Right atrium auricular region (tissue), 2 donors: ENCODE measurements around the gene TTC19. TPM values are rescaled to one million over a fixed set of nuclear protein-coding genes. Genes with fewer than 3 reads are reported as not detected.
A peak's percentile ranks its signal among the peaks of the same experiment; 100 is the strongest.

Experiments
- DNase-seq: peaks from one replicate; pipeline ENCODE4 v3.0.0-alpha.2; 2019; ENCODE audit warnings: low spot score
- H3K27ac ChIP-seq, 2 donors: fragments of 200-600 bp; sonication (generic); 1 replicate in 1 of 2; 2 replicates in 1 of 2; pipeline ENCODE4 v1.5.1; 2016 to 2019
- H3K27me3 ChIP-seq, 2 donors: fragments of 200-600 bp; sonication (generic); one replicate each; pipeline versions ENCODE4 v1.5.1 to v1.6.0; 2017 to 2019
- H3K36me3 ChIP-seq: fragments of 200-600 bp; sonication (generic); one replicate; pipeline ENCODE4 v1.5.1; 2016
- H3K4me1 ChIP-seq, 2 donors: fragments of 200-600 bp; sonication (generic); one replicate each; pipeline versions ENCODE4 v1.5.1 to v1.6.0; 2017 to 2019
- H3K4me3 ChIP-seq, 2 donors: fragments of 200-600 bp; sonication (generic); 1 replicate in 1 of 2; 2 replicates in 1 of 2; pipeline ENCODE4 v1.5.1; 2017 to 2019; ENCODE audit warnings: mild to moderate bottlenecking in 1 of 2, moderate library complexity in 1 of 2
- H3K9me3 ChIP-seq, 2 donors: fragments of 200-600 bp; sonication (generic); one replicate each; pipeline ENCODE4 v1.5.1; 2019
- total RNA-seq, 2 donors: library from RNA; depleted of rRNA; stranded (reverse); fragments of >200 nt; gene quantifications; one replicate each; pipeline ENCODE4 v1.1.0, GENCODE V29; 2016
- TF ChIP-seq, protein P1 (sequence below), 2 donors: fragments of 200-600 bp; sonication (generic); IDR thresholded peaks; one replicate each; pipeline ENCODE4 v1.5.1; 2019; ENCODE audit warnings: antibody characterized with exemption in 2 of 2

The TTC19 gene
- total RNA-seq, 2 donors from 2014 or later = 39.1 to 47.1 TPM

DNA sequence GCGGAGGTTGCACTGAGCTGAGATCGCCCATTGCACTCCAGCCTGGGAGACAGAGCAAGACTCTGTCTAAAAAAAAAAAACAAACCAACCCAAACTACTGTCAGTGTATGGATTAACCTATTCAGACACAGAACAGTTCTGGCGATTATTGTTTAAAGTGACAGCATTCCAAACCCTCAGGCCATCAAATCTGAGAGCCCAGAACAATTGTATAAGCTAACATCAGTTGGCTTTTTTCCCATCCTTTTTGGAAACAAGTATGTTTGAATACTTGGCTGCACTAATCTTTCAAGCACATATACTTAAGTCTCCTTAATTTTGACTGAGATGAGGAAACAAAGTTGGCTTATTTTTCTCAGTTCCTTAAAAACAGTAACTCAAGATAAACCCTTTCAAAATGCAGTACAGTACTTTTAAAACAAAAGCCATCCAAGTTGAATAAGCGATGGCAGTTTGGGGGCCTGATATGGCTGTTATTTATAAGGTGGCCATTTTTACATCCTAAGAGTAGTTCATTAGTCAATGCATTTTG, 1.5 kb upstream of the TTC19 start:
- TF ChIP-seq, protein P1, sequence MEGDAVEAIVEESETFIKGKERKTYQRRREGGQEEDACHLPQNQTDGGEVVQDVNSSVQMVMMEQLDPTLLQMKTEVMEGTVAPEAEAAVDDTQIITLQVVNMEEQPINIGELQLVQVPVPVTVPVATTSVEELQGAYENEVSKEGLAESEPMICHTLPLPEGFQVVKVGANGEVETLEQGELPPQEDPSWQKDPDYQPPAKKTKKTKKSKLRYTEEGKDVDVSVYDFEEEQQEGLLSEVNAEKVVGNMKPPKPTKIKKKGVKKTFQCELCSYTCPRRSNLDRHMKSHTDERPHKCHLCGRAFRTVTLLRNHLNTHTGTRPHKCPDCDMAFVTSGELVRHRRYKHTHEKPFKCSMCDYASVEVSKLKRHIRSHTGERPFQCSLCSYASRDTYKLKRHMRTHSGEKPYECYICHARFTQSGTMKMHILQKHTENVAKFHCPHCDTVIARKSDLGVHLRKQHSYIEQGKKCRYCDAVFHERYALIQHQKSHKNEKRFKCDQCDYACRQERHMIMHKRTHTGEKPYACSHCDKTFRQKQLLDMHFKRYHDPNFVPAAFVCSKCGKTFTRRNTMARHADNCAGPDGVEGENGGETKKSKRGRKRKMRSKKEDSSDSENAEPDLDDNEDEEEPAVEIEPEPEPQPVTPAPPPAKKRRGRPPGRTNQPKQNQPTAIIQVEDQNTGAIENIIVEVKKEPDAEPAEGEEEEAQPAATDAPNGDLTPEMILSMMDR (IDR thresholded peaks at IDR 0.05) = no peak
- Histone ChIP-seq H3K27me3 (no peaks in the 10 kb centered on the region), H3K27ac (no peak overlapping the region)

DNA sequence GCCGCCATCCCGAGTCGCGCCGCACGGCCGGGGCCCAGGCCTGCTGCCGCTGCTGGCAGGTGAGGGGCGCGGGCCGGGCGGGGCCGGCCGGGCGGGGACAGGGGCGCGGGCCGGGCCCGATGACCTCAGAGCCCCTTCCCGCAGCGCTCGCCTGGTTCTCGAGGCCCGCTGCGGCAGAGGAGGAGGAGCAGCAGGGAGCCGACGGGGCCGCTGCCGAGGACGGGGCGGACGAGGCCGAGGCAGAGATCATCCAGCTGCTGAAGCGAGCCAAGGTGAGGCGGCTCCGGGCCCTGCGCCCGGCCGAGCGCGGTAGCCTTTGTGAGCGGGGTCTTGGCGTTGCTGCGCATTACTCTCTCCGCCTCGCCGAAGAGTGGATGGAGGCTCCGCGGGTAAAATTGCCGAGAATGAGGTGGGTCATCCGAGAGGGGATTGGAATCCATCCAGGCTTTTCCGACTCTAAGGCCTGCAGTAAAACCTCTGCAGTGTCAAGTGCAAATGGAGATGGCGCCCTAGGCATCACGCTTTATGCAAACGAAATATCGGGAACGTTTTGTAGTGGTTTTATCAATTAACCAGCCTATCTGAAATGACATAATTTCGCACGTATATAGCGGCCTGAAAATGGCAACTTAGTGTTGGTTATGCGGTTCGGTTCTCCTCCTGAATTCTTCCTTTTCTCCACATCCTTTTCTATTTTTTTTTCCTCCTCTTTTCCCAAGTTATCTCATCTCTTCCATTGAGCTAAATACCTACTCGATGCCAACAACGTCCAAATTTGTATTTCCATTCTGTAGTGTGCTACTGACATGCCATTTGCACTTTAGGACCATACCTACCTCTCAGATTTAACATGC, 577 bp downstream of the TTC19 start:
- no peaks in the 10 kb centered on the region for H3K27me3 ChIP-seq
- H3K9me3 ChIP-seq = no peaks in the 10 kb centered on the region
- TF ChIP-seq, protein P1 (IDR thresholded peaks at IDR 0.05) = no peak
- peak overlapping the region; percentile 72 to 80 for H3K4me3 ChIP-seq
- H3K27ac ChIP-seq = peak overlapping the region; percentile 94 to 95
- H3K4me1 ChIP-seq = peaks cover 0 to 14% of the 10 kb centered on the region in 2 donors
- DNase-seq = no peak
- H3K36me3 ChIP-seq = peaks cover 44% of the 10 kb centered on the region

More for the DNA sequence above, 1.5 kb upstream of the TTC19 start:
- peaks cover 23% of the 10 kb centered on the region for H3K36me3 ChIP-seq
- peaks cover 0 to 13% of the 10 kb centered on the region in 2 donors for H3K4me1 ChIP-seq
- no peak for DNase-seq
- H3K4me3 ChIP-seq = no peak overlapping the region
- H3K9me3 ChIP-seq = no peaks in the 10 kb centered on the region

DNA sequence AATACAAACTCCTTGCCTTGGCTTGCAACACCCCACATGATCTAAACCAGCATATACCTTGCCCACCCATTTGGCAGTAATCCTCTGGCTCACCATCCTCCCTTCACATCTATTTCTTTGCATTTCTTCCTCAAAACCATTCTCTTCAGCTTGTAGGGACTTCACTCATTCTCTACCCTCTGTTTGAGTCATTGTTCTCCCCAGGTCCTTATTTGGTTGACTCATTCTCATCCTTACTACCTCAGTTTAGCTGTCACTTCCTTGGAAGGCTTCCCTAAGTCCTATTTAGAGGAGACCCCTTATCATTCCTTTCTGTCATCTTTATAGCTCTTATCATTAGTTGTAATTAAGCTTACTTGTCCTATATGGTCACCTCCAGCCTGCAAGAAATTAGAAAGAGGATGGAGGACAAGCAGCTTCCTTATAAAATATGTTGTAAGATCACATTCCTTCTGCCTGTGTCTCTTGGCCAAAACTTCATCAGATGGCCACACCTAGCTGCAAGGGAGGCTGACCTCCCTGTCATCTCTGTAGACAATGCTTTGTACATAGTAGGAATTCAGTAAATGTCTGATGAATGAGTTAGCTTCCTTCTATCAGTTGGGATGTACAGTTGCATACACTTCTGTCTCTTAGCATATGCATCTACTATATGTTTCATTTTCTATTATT, 1.7 kb downstream of the TTC19 start:
- no peak for DNase-seq
- H3K27ac ChIP-seq = no peak overlapping the region
- H3K9me3 ChIP-seq = no peaks in the 10 kb centered on the region
- peaks cover 0 to 17% of the 10 kb centered on the region in 2 donors for H3K4me1 ChIP-seq
- peaks cover 56% of the 10 kb centered on the region for H3K36me3 ChIP-seq
- H3K27me3 ChIP-seq = no peaks in the 10 kb centered on the region
- TF ChIP-seq, protein P1 (IDR thresholded peaks at IDR 0.05) = no peak
- H3K4me3 ChIP-seq = peak overlapping the region in 1 of 2 donors; percentile 80

DNA sequence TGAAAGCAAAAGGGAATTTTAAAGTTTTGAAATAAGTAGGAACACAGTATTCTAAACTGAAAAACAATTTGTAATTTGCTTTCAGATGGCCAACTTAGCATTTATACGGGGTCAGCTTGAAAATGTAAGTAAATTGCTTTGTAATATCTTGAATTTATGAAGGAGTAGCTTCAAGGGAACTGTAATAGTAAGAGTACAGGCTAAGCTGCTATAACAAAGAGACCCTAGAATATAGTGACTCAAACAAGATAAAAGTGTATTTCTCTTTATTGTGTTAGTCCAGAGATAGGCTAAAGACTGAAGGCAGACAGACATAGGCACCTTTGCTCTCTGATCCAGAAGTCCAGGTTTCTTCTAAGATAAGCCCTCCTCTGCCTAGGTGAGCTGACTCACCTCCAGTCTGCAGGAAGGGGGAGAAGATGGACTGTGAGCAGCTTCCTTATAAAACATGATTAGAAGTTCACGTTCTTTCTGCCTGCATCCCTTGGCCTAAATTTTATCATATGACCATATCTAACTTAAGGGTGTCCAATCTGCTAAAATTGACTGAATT, 3.2 kb downstream of the TTC19 start:
- no peak for DNase-seq
- Histone ChIP-seq H3K4me3 (no peak overlapping the region), H3K27ac (peak overlapping the region in 1 of 2 donors; percentile 20), H3K9me3 (no peaks in the 10 kb centered on the region), H3K27me3 (no peaks in the 10 kb centered on the region), H3K36me3 (peaks cover 62% of the 10 kb centered on the region), H3K4me1 (peaks cover 0 to 21% of the 10 kb centered on the region in 2 donors)
- TF ChIP-seq, protein P1 (IDR thresholded peaks at IDR 0.05) = no peak

DNA sequence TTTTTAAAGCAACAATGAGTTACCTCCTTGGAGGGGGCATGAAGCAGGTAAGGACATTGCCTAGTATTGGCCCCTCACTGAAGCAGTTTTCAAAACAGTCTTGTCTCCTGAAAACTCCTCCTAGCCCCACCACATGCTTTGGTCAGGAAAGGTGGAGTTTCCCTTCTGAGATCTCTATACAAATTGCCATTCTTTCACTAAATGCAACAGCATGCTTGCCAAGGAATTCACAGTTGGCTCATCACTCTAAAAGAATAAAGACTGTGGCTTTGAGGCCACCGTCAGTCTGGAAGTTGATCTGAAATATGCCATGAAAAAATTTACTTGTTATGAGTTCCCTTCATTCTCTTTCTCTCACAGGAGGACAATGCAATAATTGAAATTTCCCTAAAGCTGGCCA, 4.2 kb downstream of the TTC19 start:
- no peaks in the 10 kb centered on the region for H3K9me3 ChIP-seq
- peaks cover 72% of the 10 kb centered on the region for H3K36me3 ChIP-seq
- peaks cover 0 to 21% of the 10 kb centered on the region in 2 donors for H3K4me1 ChIP-seq
- H3K27ac ChIP-seq = peak overlapping the region; percentile 50 to 53
- no peaks in the 10 kb centered on the region for H3K27me3 ChIP-seq
- TF ChIP-seq, protein P1 (IDR thresholded peaks at IDR 0.05) = no peak
- DNase-seq = no peak
- H3K4me3 ChIP-seq = no peak overlapping the region
